Astrocyte (in vitro differentiated cells and primary cell): ENCODE data around the gene CRY2.

Source experiments
- EZH2 ChIP-seq: IDR thresholded peaks from 2 replicates; pipeline ENCODE4 v1.6.1; 2012; ENCODE audit warnings: mild to moderate bottlenecking, low read length, inconsistent platforms; ENCODE audit not compliant: insufficient read depth
- TF ChIP-seq, protein P1 (sequence below): IDR thresholded peaks from 2 replicates; pipeline ENCODE4 v1.5.1; 2011; ENCODE audit warnings: low read depth, mild to moderate bottlenecking, inconsistent platforms, low read length, moderate library complexity; ENCODE audit not compliant: insufficient read depth

DNA sequence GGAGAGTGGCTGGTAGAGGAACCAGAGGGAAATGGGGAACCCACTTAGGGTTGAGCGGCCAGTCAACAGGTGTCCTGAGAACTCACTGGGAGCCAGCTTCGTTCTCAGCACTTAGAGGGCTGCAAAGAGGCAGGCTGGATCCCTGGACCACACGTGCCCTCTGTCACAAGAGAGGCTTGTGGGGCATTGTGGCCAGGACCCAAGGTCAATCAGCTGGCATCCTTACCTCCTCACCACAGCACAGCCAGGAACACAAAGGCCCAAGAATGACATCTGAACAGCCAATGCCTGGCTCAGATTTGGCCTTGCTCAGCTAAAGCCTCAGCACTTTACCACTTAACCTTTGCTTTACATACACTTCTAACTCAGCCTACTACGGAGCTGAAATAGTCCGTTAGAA lies 45.6 kb downstream of the CRY2 start:
- TF ChIP-seq EZH2: no peak
- TF ChIP-seq, protein P1, sequence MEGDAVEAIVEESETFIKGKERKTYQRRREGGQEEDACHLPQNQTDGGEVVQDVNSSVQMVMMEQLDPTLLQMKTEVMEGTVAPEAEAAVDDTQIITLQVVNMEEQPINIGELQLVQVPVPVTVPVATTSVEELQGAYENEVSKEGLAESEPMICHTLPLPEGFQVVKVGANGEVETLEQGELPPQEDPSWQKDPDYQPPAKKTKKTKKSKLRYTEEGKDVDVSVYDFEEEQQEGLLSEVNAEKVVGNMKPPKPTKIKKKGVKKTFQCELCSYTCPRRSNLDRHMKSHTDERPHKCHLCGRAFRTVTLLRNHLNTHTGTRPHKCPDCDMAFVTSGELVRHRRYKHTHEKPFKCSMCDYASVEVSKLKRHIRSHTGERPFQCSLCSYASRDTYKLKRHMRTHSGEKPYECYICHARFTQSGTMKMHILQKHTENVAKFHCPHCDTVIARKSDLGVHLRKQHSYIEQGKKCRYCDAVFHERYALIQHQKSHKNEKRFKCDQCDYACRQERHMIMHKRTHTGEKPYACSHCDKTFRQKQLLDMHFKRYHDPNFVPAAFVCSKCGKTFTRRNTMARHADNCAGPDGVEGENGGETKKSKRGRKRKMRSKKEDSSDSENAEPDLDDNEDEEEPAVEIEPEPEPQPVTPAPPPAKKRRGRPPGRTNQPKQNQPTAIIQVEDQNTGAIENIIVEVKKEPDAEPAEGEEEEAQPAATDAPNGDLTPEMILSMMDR: no peak
